Testis (tissue), 2 donors: ENCODE measurements around the gene ACACB.

Experiments used
- POLR2A ChIP-seq: fragments of 450-650 bp; IDR thresholded peaks from one replicate; pipeline ENCODE4 v1.6.1; 2017; ENCODE audit warnings: antibody characterized with exemption, mild to moderate bottlenecking, moderate library complexity
- TF ChIP-seq, protein P1 (sequence below), 3 experiments: fragments of 450-650 bp in 2 of 3; fragments of 200-600 bp in 1 of 3; sonication (generic) in 1 of 3; IDR thresholded peaks; one replicate each; pipeline ENCODE4 v1.5.1; 2016 to 2019; ENCODE audit warnings: antibody characterized with exemption in 3 of 3, mild to moderate bottlenecking in 2 of 3, moderate library complexity in 1 of 3

DNA sequence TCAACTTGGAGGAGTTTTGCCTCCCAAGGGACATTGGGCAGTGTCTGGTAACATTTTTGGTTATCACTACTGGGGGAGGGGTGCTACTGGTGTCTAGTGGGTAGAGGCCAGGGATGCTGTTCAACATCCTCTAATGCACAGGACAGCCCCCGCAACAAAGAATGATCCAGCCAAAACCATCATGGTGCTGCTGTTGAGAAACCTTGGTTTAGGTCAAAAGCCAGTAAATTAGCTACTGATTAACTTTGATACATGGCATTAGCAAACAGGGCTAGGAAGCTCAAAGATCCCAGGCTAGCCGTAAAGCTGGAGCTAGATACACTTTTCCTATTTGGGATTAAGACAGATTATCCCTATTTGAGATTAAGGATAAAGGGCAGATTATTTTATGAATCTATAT is 32.0 kb upstream of the ACACB start:
- no peak for TF ChIP-seq POLR2A
- TF ChIP-seq, protein P1, sequence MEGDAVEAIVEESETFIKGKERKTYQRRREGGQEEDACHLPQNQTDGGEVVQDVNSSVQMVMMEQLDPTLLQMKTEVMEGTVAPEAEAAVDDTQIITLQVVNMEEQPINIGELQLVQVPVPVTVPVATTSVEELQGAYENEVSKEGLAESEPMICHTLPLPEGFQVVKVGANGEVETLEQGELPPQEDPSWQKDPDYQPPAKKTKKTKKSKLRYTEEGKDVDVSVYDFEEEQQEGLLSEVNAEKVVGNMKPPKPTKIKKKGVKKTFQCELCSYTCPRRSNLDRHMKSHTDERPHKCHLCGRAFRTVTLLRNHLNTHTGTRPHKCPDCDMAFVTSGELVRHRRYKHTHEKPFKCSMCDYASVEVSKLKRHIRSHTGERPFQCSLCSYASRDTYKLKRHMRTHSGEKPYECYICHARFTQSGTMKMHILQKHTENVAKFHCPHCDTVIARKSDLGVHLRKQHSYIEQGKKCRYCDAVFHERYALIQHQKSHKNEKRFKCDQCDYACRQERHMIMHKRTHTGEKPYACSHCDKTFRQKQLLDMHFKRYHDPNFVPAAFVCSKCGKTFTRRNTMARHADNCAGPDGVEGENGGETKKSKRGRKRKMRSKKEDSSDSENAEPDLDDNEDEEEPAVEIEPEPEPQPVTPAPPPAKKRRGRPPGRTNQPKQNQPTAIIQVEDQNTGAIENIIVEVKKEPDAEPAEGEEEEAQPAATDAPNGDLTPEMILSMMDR (IDR thresholded peaks at IDR 0.05), result no peak
